ENCODE data around the gene ATP1B4. TPM values are rescaled to one million over a fixed set of nuclear protein-coding genes. Genes with fewer than 3 reads are reported as not detected.

Gene ATP1B4
- total RNA-seq, 4 donors from 2014 or later = 2.3 to 20.4 (median 4.7) TPM

GRCh38 chrX:120380699-120381098 lies 18.8 kb downstream of the ATP1B4 start:
- intact Hi-C loops (cut with DNase I; ENCODE audit: low total_unique reads) (no loop called here), in situ Hi-C loops (cut with MboI; ENCODE audit: low sequenced_read_pairs in 4 of 4) (no loop called here)
- ATAC-seq = peak in 1 of 2 donors; percentile 40
- H3K4me3 ChIP-seq = no peak overlapping the region
- peak in 2 of 5 experiments; percentile 25 to 43 for TF ChIP-seq CTCF (IDR thresholded peaks at IDR 0.05 in 4 of 5, conservative IDR thresholded peaks at IDR 0.05 in 1 of 5)
- TF ChIP-seq POLR2A (IDR thresholded peaks at IDR 0.05) = no peak
- no peaks in the 10 kb centered on the region for H3K36me3 ChIP-seq
- H3K27me3 ChIP-seq = no peaks in the 10 kb centered on the region
- no peaks in the 10 kb centered on the region for H3K9me3 ChIP-seq
- DNase-seq = no peak
- peaks cover 3 to 4% of the 10 kb centered on the region in 2 donors for H3K4me1 ChIP-seq
- peak overlapping the region; percentile 16 to 85 (median 82) for H3K27ac ChIP-seq

- no peaks in the 10 kb centered on the region for H3K4me1 ChIP-seq
- intact Hi-C loops (cut with DNase I; ENCODE audit: low total_unique reads) = no loop called here
- no peak overlapping the region for H3K4me3 ChIP-seq
- TF ChIP-seq CTCF (IDR thresholded peaks at IDR 0.05 in 4 of 5, conservative IDR thresholded peaks at IDR 0.05 in 1 of 5) (no peak), POLR2A (IDR thresholded peaks at IDR 0.05) (no peak)
- DNase-seq = no peak
- no peak for ATAC-seq
- H3K36me3 ChIP-seq = no peaks in the 10 kb centered on the region
- H3K27ac ChIP-seq = no peak overlapping the region
- in situ Hi-C loops (cut with MboI; ENCODE audit: low sequenced_read_pairs in 4 of 4) = no loop called here
- H3K9me3 ChIP-seq = no peaks in the 10 kb centered on the region
- H3K27me3 ChIP-seq = no peaks in the 10 kb centered on the region
Measured at GRCh38 chrX:120401301-120401700, 39.4 kb downstream of the ATP1B4 start.

- H3K9me3 ChIP-seq = no peaks in the 10 kb centered on the region
- H3K4me1 ChIP-seq = no peaks in the 10 kb centered on the region
- no peaks in the 10 kb centered on the region for H3K36me3 ChIP-seq
- no peaks in the 10 kb centered on the region for H3K27me3 ChIP-seq
- DNase-seq (peak; percentile 6 to 25), ATAC-seq (peak; percentile 96 to 99)
- in situ Hi-C loops (cut with MboI; ENCODE audit: low sequenced_read_pairs in 4 of 4) = no loop called here
- intact Hi-C loops (cut with DNase I; ENCODE audit: low total_unique reads) = no loop called here
- TF ChIP-seq CTCF (IDR thresholded peaks at IDR 0.05 in 4 of 5, conservative IDR thresholded peaks at IDR 0.05 in 1 of 5) (no peak), POLR2A (IDR thresholded peaks at IDR 0.05) (peak in 1 of 2 donors; percentile 29)
- H3K27ac ChIP-seq = peak overlapping the region; percentile 43 to 66 (median 58)
- H3K4me3 ChIP-seq = no peak overlapping the region
Measured at GRCh38 chrX:120402369-120402768, 40.5 kb downstream of the ATP1B4 start.

- intact Hi-C loops (cut with DNase I; ENCODE audit: low total_unique reads) (no loop called here), in situ Hi-C loops (cut with MboI; ENCODE audit: low sequenced_read_pairs in 4 of 4) (no loop called here)
- Histone ChIP-seq H3K27me3 (no peaks in the 10 kb centered on the region), H3K27ac (no peak overlapping the region), H3K9me3 (no peaks in the 10 kb centered on the region), H3K36me3 (no peaks in the 10 kb centered on the region), H3K4me3 (no peak overlapping the region), H3K4me1 (no peaks in the 10 kb centered on the region)
- ATAC-seq (peak in 1 of 2 donors; percentile 71), DNase-seq (peak in 1 of 2 donors; percentile 39)
- TF ChIP-seq CTCF (IDR thresholded peaks at IDR 0.05 in 4 of 5, conservative IDR thresholded peaks at IDR 0.05 in 1 of 5) = no peak
- TF ChIP-seq POLR2A (IDR thresholded peaks at IDR 0.05) = no peak
Measured at GRCh38 chrX:120406638-120407037, 44.7 kb downstream of the ATP1B4 start.

GRCh38 chrX:120408168-120408567 lies 46.3 kb downstream of the ATP1B4 start:
- Histone ChIP-seq H3K27me3 (no peaks in the 10 kb centered on the region), H3K4me3 (no peak overlapping the region), H3K9me3 (no peaks in the 10 kb centered on the region), H3K4me1 (no peaks in the 10 kb centered on the region), H3K27ac (no peak overlapping the region), H3K36me3 (no peaks in the 10 kb centered on the region)
- no peak for ATAC-seq
- DNase-seq = no peak
- intact Hi-C loops (cut with DNase I; ENCODE audit: low total_unique reads) (no loop called here), in situ Hi-C loops (cut with MboI; ENCODE audit: low sequenced_read_pairs in 4 of 4) (no loop called here)
- no peak for TF ChIP-seq POLR2A (IDR thresholded peaks at IDR 0.05)
- no peak for TF ChIP-seq CTCF (IDR thresholded peaks at IDR 0.05 in 4 of 5, conservative IDR thresholded peaks at IDR 0.05 in 1 of 5)

Measured in gastrocnemius medialis (tissue), 4 donors.